Keratinocyte (primary cell): ENCODE results near the gene FAM50A. TPM values are rescaled to one million over a fixed set of nuclear protein-coding genes. Genes with fewer than 3 reads are reported as not detected.
"Not testable (repeated sequence)": the region's sequence is repeated elsewhere in the genome, so short reads cannot be mapped to it uniquely, and the experiment has no call there.

ENCODE experiments used
- DNase-seq: peaks from one replicate; pipeline ENCODE4 v3.0.0-alpha.2; 2011; ENCODE audit warnings: low read depth, missing footprints, low spot score
- FAIRE-seq: peaks from 2 replicates; lab custom pipeline; 2011; peaks lifted over from hg19 to GRCh38; lab: Jason Lieb, UNC
- H2AFZ ChIP-seq: 2 replicates; pipeline ENCODE4 v1.6.0; 2012; ENCODE audit warnings: low read length, control low read depth, inconsistent platforms; ENCODE audit not compliant: control insufficient read depth
- H3K27ac ChIP-seq: 2 replicates; pipeline ENCODE4 v1.5.1; 2011; ENCODE audit warnings: low read length; ENCODE audit not compliant: control insufficient read depth, insufficient read depth
- H3K27me3 ChIP-seq: 3 replicates; pipeline ENCODE4 v1.6.0; 2011; ENCODE audit warnings: low read length; ENCODE audit not compliant: control insufficient read depth, insufficient read depth; ENCODE audit errors: extremely low read depth
- H3K36me3 ChIP-seq, 2 experiments: 2 replicates in 1 of 2; 3 replicates in 1 of 2; pipeline ENCODE4 v1.5.1; 2011; ENCODE audit warnings: low read length in 2 of 2, mild to moderate bottlenecking in 1 of 2; ENCODE audit not compliant: control insufficient read depth in 2 of 2, insufficient read depth in 2 of 2; ENCODE audit errors: extremely low read depth in 1 of 2
- H3K4me1 ChIP-seq: 3 replicates; pipeline ENCODE4 v1.5.1; 2011; ENCODE audit warnings: low read length; ENCODE audit not compliant: control insufficient read depth, insufficient read depth; ENCODE audit errors: extremely low read depth
- H3K4me2 ChIP-seq: 3 replicates; pipeline ENCODE4 v1.6.0; 2011; ENCODE audit warnings: low read depth, low read length; ENCODE audit not compliant: control insufficient read depth, insufficient read depth; ENCODE audit errors: extremely low read depth
- H3K4me3 ChIP-seq, 3 experiments: fragments of 200-600 bp in 1 of 3; sonication (generic) in 1 of 3; 2 replicates in 2 of 3; 3 replicates in 1 of 3; pipeline ENCODE4 v1.5.1; 2011 to 2016; ENCODE audit warnings: low read length in 3 of 3, mild to moderate bottlenecking in 3 of 3, control low read depth in 2 of 3, inconsistent platforms in 1 of 3, low read depth in 1 of 3, mixed read lengths in 1 of 3, mixed run types in 1 of 3, moderate library complexity in 1 of 3; ENCODE audit not compliant: control insufficient read depth in 2 of 3, insufficient read depth in 2 of 3; ENCODE audit errors: extremely low read depth in 1 of 3
- H3K79me2 ChIP-seq: 2 replicates; pipeline ENCODE4 v1.6.0; 2012; ENCODE audit warnings: low read length; ENCODE audit not compliant: control insufficient read depth, insufficient read depth
- H3K9ac ChIP-seq: 3 replicates; pipeline ENCODE4 v1.6.0; 2011; ENCODE audit warnings: low read length; ENCODE audit not compliant: control insufficient read depth, insufficient read depth; ENCODE audit errors: extremely low read depth
- H3K9me1 ChIP-seq: 3 replicates; pipeline ENCODE4 v1.6.0; 2011; ENCODE audit warnings: low read length; ENCODE audit not compliant: control insufficient read depth, insufficient read depth; ENCODE audit errors: extremely low read depth
- H3K9me3 ChIP-seq: 2 replicates; pipeline ENCODE4 v1.5.1; 2012; ENCODE audit warnings: low read depth, low read length; ENCODE audit not compliant: control insufficient read depth
- H4K20me1 ChIP-seq: 3 replicates; pipeline ENCODE4 v1.6.0; 2011; ENCODE audit warnings: low read length; ENCODE audit not compliant: control insufficient read depth, insufficient read depth; ENCODE audit errors: extremely low read depth
- CTCF ChIP-seq, 3 experiments: IDR thresholded peaks in 1 of 3; conservative IDR thresholded peaks in 1 of 3; optimal IDR thresholded peaks in 1 of 3; 2 replicates in 2 of 3; 3 replicates in 1 of 3; pipeline versions ENCODE3 to v1.5.1; 2011; ENCODE audit warnings: low read length in 3 of 3, mild to moderate bottlenecking in 3 of 3, moderate library complexity in 2 of 3, control low read depth in 1 of 3, inconsistent platforms in 1 of 3; ENCODE audit not compliant: insufficient read depth in 2 of 3; ENCODE audit errors: extremely low read depth in 1 of 3
- EZH2 ChIP-seq: IDR thresholded peaks from one replicate; pipeline ENCODE4 v1.6.1; 2012; ENCODE audit warnings: inconsistent platforms, mild to moderate bottlenecking, low read length, moderate library complexity
- dilution Hi-C: fragments of 300-500 bp; cut with MboI; formaldehyde crosslinking; loops from one replicate; pipeline ENCODE4 v1.7.0; 2020; ENCODE audit warnings: low sequenced_read_pairs; ENCODE audit not compliant: extremely low pct_ligation_motif_present
- polyA minus RNA-seq, 3 experiments: library from RNA; depleted of rRNA, polyadenylated mRNA; stranded (reverse); fragments of >200 nt; gene quantifications; 1 replicate in 1 of 3; 2 replicates in 1 of 3; 3 replicates in 1 of 3; pipeline ENCODE4 v1.2.3, GENCODE V29; 2011
- polyA plus RNA-seq, 5 experiments: library from polyadenylated mRNA; depleted of rRNA in 3 of 5; stranded (reverse) in 3 of 5; stranded (forward) in 1 of 5; unstranded in 1 of 5; fragments of >200 nt; gene quantifications; 1 replicate in 1 of 5; 2 replicates in 3 of 5; 3 replicates in 1 of 5; pipeline versions ENCODE4 v1.2.1 to v1.2.3, GENCODE V29; 2011 to 2012; ENCODE audit warnings: missing spikeins in 2 of 5, low read depth in 1 of 5, low replicate concordance in 1 of 5

The FAM50A gene
- polyA plus RNA-seq (34.0 to 40.0 TPM (median 35.7 TPM) in 3 replicates), polyA minus RNA-seq (20.9 to 32.1 TPM (median 31.1 TPM) in 3 replicates)
- 51.4 TPM for polyA plus RNA-seq (2011; ENCODE audit: low read depth)
- 25.8 and 41.6 TPM in 2 replicates for polyA plus RNA-seq (2011; cell fraction: cytosol; rRNA removed)
- polyA plus RNA-seq (2011; cell fraction: nucleus; rRNA removed) = 55.3 and 58.4 TPM in 2 replicates
- polyA plus RNA-seq (2012; ENCODE audit: low replicate concordance) = 44.4 and 54.1 TPM in 2 replicates
- polyA minus RNA-seq (2011; cell fraction: cytosol; rRNA and poly(A)+ RNA removed) = 16.1 TPM
- 13.3 and 15.1 TPM in 2 replicates for polyA minus RNA-seq (2011; cell fraction: nucleus; rRNA and poly(A)+ RNA removed)

GRCh38 chrX:154443992-154444754, at the start of gene FAM50A:
Gene FAM50A, plus strand, starts transcription at chrX:154444141. Its CDS starts 95 bp downstream, at chrX:154444236.
- FAIRE-seq (no peak), DNase-seq (no peak)
- dilution Hi-C loops = no loop called here
- TF ChIP-seq EZH2 (no peak), CTCF (optimal IDR thresholded peaks at IDR 0.05 in 1 of 3, IDR thresholded peaks at IDR 0.05 in 1 of 3, conservative IDR thresholded peaks at IDR 0.05 in 1 of 3; ENCODE audit: extremely low read depth in 1 of 3, insufficient read depth in 2 of 3, low read length in 3 of 3) (no peak)
- no peaks in the 10 kb centered on the region for H4K20me1 ChIP-seq
- H3K4me3 ChIP-seq = peak within 1 kb of the TSS; percentile 48 to 54 (median 49)
- peak within 1 kb of the TSS; percentile 71 for H3K4me2 ChIP-seq
- no peak within 1 kb of the TSS for H2AFZ ChIP-seq
- no peaks in the 10 kb centered on the region for H3K27me3 ChIP-seq
- no peaks in the 10 kb centered on the region for H3K9me3 ChIP-seq
- peaks cover 11% of the 10 kb centered on the region for H3K4me1 ChIP-seq
- peak within 1 kb of the TSS; percentile 54 for H3K9ac ChIP-seq
- peaks cover 4% of the 10 kb centered on the region for H3K79me2 ChIP-seq
- H3K36me3 ChIP-seq = peaks cover 0 to 6% of the 10 kb centered on the region in 2 experiments
- H3K9me1 ChIP-seq = no peaks in the 10 kb centered on the region
- H3K27ac ChIP-seq = no peak within 1 kb of the TSS

GRCh38 chrX:154396363-154396762, 47.6 kb upstream of the FAM50A start:
- H3K9ac ChIP-seq, H3K27ac ChIP-seq, dilution Hi-C loops, H3K4me1 ChIP-seq, H3K4me3 ChIP-seq, FAIRE-seq, H2AFZ ChIP-seq, H3K4me2 ChIP-seq, H3K9me1 ChIP-seq, H3K27me3 ChIP-seq, DNase-seq, H3K9me3 ChIP-seq, H4K20me1 ChIP-seq: not testable (repeated sequence)
- peaks cover 4 to 18% of the 10 kb centered on the region in 2 experiments for H3K36me3 ChIP-seq
- H3K79me2 ChIP-seq = peaks cover 13% of the 10 kb centered on the region
